ENCODE data around the gene WASF1. TPM values are rescaled to one million over a fixed set of nuclear protein-coding genes. Genes with fewer than 3 reads are reported as not detected.

The WASF1 gene
- total RNA-seq, 1 donor: 18.8 TPM

GRCh38 chr6:110095935-110096334 is 83.5 kb downstream of the WASF1 start:
- TF ChIP-seq, protein P1, sequence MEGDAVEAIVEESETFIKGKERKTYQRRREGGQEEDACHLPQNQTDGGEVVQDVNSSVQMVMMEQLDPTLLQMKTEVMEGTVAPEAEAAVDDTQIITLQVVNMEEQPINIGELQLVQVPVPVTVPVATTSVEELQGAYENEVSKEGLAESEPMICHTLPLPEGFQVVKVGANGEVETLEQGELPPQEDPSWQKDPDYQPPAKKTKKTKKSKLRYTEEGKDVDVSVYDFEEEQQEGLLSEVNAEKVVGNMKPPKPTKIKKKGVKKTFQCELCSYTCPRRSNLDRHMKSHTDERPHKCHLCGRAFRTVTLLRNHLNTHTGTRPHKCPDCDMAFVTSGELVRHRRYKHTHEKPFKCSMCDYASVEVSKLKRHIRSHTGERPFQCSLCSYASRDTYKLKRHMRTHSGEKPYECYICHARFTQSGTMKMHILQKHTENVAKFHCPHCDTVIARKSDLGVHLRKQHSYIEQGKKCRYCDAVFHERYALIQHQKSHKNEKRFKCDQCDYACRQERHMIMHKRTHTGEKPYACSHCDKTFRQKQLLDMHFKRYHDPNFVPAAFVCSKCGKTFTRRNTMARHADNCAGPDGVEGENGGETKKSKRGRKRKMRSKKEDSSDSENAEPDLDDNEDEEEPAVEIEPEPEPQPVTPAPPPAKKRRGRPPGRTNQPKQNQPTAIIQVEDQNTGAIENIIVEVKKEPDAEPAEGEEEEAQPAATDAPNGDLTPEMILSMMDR (IDR thresholded peaks at IDR 0.05; ENCODE audit: extremely low read depth, low read depth, low read length): no peak
- H3K27ac ChIP-seq (ENCODE audit: low read depth, low read length): peak overlapping the region; percentile 67
- H3K9me3 ChIP-seq (ENCODE audit: low read depth, low read length): no peaks in the 10 kb centered on the region
- no peak for DNase-seq (ENCODE audit: insufficient read length, low spot score, missing footprints)
- H3K79me2 ChIP-seq (ENCODE audit: insufficient read depth, low read length): no peaks in the 10 kb centered on the region
- no peaks in the 10 kb centered on the region for H3K36me3 ChIP-seq (ENCODE audit: insufficient read depth, low read length)
- peaks cover 16% of the 10 kb centered on the region for H3K4me1 ChIP-seq (ENCODE audit: insufficient read depth, low read length)
- H4K20me1 ChIP-seq (ENCODE audit: insufficient read depth, low read length): no peaks in the 10 kb centered on the region
- no peak overlapping the region for H3K4me2 ChIP-seq (ENCODE audit: insufficient read depth, low read length)
- no peaks in the 10 kb centered on the region for H3K27me3 ChIP-seq (ENCODE audit: insufficient read depth, low read length)
- H2AFZ ChIP-seq (ENCODE audit: low read length): no peak overlapping the region
- H3K4me3 ChIP-seq (ENCODE audit: insufficient read depth, low read length): no peak overlapping the region

GRCh38 chr6:110095101-110095500 is 84.4 kb downstream of the WASF1 start:
- TF ChIP-seq, protein P1 (IDR thresholded peaks at IDR 0.05; ENCODE audit: extremely low read depth, low read depth, low read length): no peak
- Histone ChIP-seq H3K79me2 (ENCODE audit: insufficient read depth, low read length) (no peaks in the 10 kb centered on the region), H2AFZ (ENCODE audit: low read length) (no peak overlapping the region), H3K9me3 (ENCODE audit: low read depth, low read length) (no peaks in the 10 kb centered on the region), H3K36me3 (ENCODE audit: insufficient read depth, low read length) (no peaks in the 10 kb centered on the region), H3K4me3 (ENCODE audit: insufficient read depth, low read length) (no peak overlapping the region), H3K4me1 (ENCODE audit: insufficient read depth, low read length) (peaks cover 16% of the 10 kb centered on the region), H3K27me3 (ENCODE audit: insufficient read depth, low read length) (no peaks in the 10 kb centered on the region), H4K20me1 (ENCODE audit: insufficient read depth, low read length) (no peaks in the 10 kb centered on the region), H3K27ac (ENCODE audit: low read depth, low read length) (no peak overlapping the region), H3K4me2 (ENCODE audit: insufficient read depth, low read length) (no peak overlapping the region)
- no peak for DNase-seq (ENCODE audit: insufficient read length, low spot score, missing footprints)

GRCh38 chr6:110093981-110094380 is 85.5 kb downstream of the WASF1 start:
- no peak overlapping the region for H3K27ac ChIP-seq (ENCODE audit: low read depth, low read length)
- no peaks in the 10 kb centered on the region for H3K36me3 ChIP-seq (ENCODE audit: insufficient read depth, low read length)
- DNase-seq (ENCODE audit: insufficient read length, low spot score, missing footprints): no peak
- H3K27me3 ChIP-seq (ENCODE audit: insufficient read depth, low read length): no peaks in the 10 kb centered on the region
- no peaks in the 10 kb centered on the region for H4K20me1 ChIP-seq (ENCODE audit: insufficient read depth, low read length)
- no peaks in the 10 kb centered on the region for H3K79me2 ChIP-seq (ENCODE audit: insufficient read depth, low read length)
- H3K4me1 ChIP-seq (ENCODE audit: insufficient read depth, low read length): peaks cover 16% of the 10 kb centered on the region
- TF ChIP-seq, protein P1 (IDR thresholded peaks at IDR 0.05; ENCODE audit: extremely low read depth, low read depth, low read length): no peak
- H3K9me3 ChIP-seq (ENCODE audit: low read depth, low read length): no peaks in the 10 kb centered on the region
- H3K4me2 ChIP-seq (ENCODE audit: insufficient read depth, low read length): no peak overlapping the region
- H3K4me3 ChIP-seq (ENCODE audit: insufficient read depth, low read length): no peak overlapping the region
- H2AFZ ChIP-seq (ENCODE audit: low read length): no peak overlapping the region

DNA sequence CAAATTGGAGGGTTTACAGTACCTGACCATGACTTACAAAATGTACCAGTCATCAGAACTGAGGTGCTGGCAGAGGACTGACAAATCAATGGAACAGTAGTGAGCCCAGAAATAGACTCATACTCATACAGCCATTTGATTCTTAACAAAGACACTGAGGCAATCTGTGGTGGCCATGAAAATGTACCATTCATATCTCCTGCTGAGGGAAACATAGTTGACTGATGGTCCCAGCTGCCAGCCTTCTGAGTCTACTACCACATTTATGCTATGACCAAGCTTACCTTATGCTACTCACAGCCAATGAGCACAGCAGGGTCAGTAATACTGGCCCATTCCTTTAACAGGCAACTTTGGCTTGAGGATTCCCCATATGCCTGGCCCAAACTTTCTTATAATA is 88.6 kb downstream of the WASF1 start:
- no peak for DNase-seq (ENCODE audit: insufficient read length, low spot score, missing footprints)
- H4K20me1 ChIP-seq (ENCODE audit: insufficient read depth, low read length): no peaks in the 10 kb centered on the region
- no peaks in the 10 kb centered on the region for H3K4me1 ChIP-seq (ENCODE audit: insufficient read depth, low read length)
- H3K4me2 ChIP-seq (ENCODE audit: insufficient read depth, low read length): no peak overlapping the region
- no peak overlapping the region for H3K27ac ChIP-seq (ENCODE audit: low read depth, low read length)
- no peaks in the 10 kb centered on the region for H3K79me2 ChIP-seq (ENCODE audit: insufficient read depth, low read length)
- no peaks in the 10 kb centered on the region for H3K36me3 ChIP-seq (ENCODE audit: insufficient read depth, low read length)
- no peak overlapping the region for H3K4me3 ChIP-seq (ENCODE audit: insufficient read depth, low read length)
- no peak overlapping the region for H2AFZ ChIP-seq (ENCODE audit: low read length)
- TF ChIP-seq, protein P1 (IDR thresholded peaks at IDR 0.05; ENCODE audit: extremely low read depth, low read depth, low read length): no peak
- H3K27me3 ChIP-seq (ENCODE audit: insufficient read depth, low read length): no peaks in the 10 kb centered on the region
- no peaks in the 10 kb centered on the region for H3K9me3 ChIP-seq (ENCODE audit: low read depth, low read length)

All from osteoblast (primary cell).